GM18520 (cell line): ENCODE results near the gene ABCA4.

Source experiments
- ATAC-seq: cut with Tn5 transposase; IDR thresholded peaks from one replicate; pipeline ENCODE4 v1.9.1; 2021; ENCODE audit not compliant: unreplicated experiment

The ABCA4 gene

GRCh38 chr1:94084547-94084946 lies 36.4 kb downstream of the ABCA4 start:
- no peak for ATAC-seq

GRCh38 chr1:94084085-94084484 lies 36.9 kb downstream of the ABCA4 start:
- ATAC-seq, result no peak

GRCh38 chr1:94083681-94084080 lies 37.3 kb downstream of the ABCA4 start:
- ATAC-seq, result no peak

GRCh38 chr1:94081566-94082344 lies 39.2 kb downstream of the ABCA4 start:
- no peak for ATAC-seq

- ATAC-seq, result no peak
Measured at GRCh38 chr1:94079989-94080388, 41.0 kb downstream of the ABCA4 start.

GRCh38 chr1:94079080-94079940 lies 41.6 kb downstream of the ABCA4 start:
- ATAC-seq, result no peak

- ATAC-seq, result no peak
Measured at GRCh38 chr1:94072840-94073522, 48.0 kb downstream of the ABCA4 start.

- ATAC-seq, result no peak
Measured at GRCh38 chr1:94071976-94072375, 49.0 kb downstream of the ABCA4 start.

- no peak for ATAC-seq
Measured at GRCh38 chr1:94071391-94071790, 49.6 kb downstream of the ABCA4 start.

GRCh38 chr1:94070865-94071264 lies 50.1 kb downstream of the ABCA4 start:
- no peak for ATAC-seq

GRCh38 chr1:94069919-94070285 lies 51.0 kb downstream of the ABCA4 start:
- ATAC-seq, result no peak

GRCh38 chr1:94068999-94069918 lies 51.7 kb downstream of the ABCA4 start:
- ATAC-seq, result no peak

- no peak for ATAC-seq
Measured at GRCh38 chr1:94068096-94068998, 52.6 kb downstream of the ABCA4 start.

GRCh38 chr1:94067196-94067595 lies 53.8 kb downstream of the ABCA4 start:
- ATAC-seq, result no peak

GRCh38 chr1:94063379-94063778 lies 57.6 kb downstream of the ABCA4 start:
- ATAC-seq, result no peak

- ATAC-seq, result peak; percentile 57
Measured at GRCh38 chr1:94061513-94062443, 59.2 kb downstream of the ABCA4 start.

- ATAC-seq, result no peak
Measured at GRCh38 chr1:94060720-94061119, 60.2 kb downstream of the ABCA4 start.

GRCh38 chr1:94058766-94059165 lies 62.2 kb downstream of the ABCA4 start:
- ATAC-seq, result no peak
